Breast epithelium (tissue), 4 donors: ENCODE results near the gene LACC1. TPM values are rescaled to one million over a fixed set of nuclear protein-coding genes. Genes with fewer than 3 reads are reported as not detected.

Experiments used
- DNase-seq, 2 donors: peaks; one replicate each; pipeline ENCODE4 v3.0.0-alpha.2; 2019; ENCODE audit warnings: low spot score in 2 of 2
- H3K27ac ChIP-seq, 2 donors: fragments of 200-600 bp; sonication (generic) in 1 of 2; one replicate each; pipeline ENCODE4 v1.5.1; 2016 to 2019; ENCODE audit warnings: mild to moderate bottlenecking in 1 of 2
- H3K27me3 ChIP-seq, 2 donors: fragments of 200-600 bp; sonication (generic) in 1 of 2; one replicate each; pipeline versions ENCODE4 v1.5.1 to v1.6.0; 2017 to 2019; ENCODE audit warnings: control low read depth in 1 of 2, mild to moderate bottlenecking in 1 of 2
- H3K36me3 ChIP-seq: fragments of 200-600 bp; one replicate; pipeline ENCODE4 v1.5.1; 2019
- H3K4me1 ChIP-seq, 2 donors: fragments of 200-600 bp; sonication (generic); one replicate each; pipeline ENCODE4 v1.5.1; 2016 to 2019; ENCODE audit warnings: control low read depth in 1 of 2
- H3K4me3 ChIP-seq, 3 donors: fragments of 200-600 bp; sonication (generic); 1 replicate in 2 of 3; 2 replicates in 1 of 3; pipeline ENCODE4 v1.5.1; 2016 to 2019; ENCODE audit warnings: mild to moderate bottlenecking in 3 of 3, moderate library complexity in 2 of 3
- H3K9me3 ChIP-seq, 2 donors: fragments of 200-600 bp; sonication (generic) in 1 of 2; one replicate each; pipeline ENCODE4 v1.5.1; 2016 to 2019; ENCODE audit warnings: control low read depth in 1 of 2
- POLR2A ChIP-seq: fragments of 450-650 bp; IDR thresholded peaks from one replicate; pipeline ENCODE4 v1.6.1; 2016; ENCODE audit warnings: antibody characterized with exemption, mild to moderate bottlenecking, moderate library complexity
- POLR2AphosphoS5 ChIP-seq, 3 donors: sonication (generic); formaldehyde crosslinking; IDR thresholded peaks; one replicate each; pipeline ENCODE4 v1.6.1; 2017; ENCODE audit warnings: antibody characterized with exemption in 3 of 3
- intact Hi-C: fragments of 100-400 bp; cut with DNase I; formaldehyde crosslinking; loops from one replicate; pipeline ENCODE4 v1.15.1; 2023; ENCODE audit warnings: low total_unique reads
- total RNA-seq, 3 donors: library from RNA; depleted of rRNA; stranded (reverse); fragments of >200 nt; gene quantifications; one replicate each; pipeline ENCODE4 v1.1.0, GENCODE V29; 2016
- TF ChIP-seq, protein P1 (sequence below), 3 donors: fragments of 450-650 bp; IDR thresholded peaks; one replicate each; pipeline ENCODE4 v1.5.1; 2016 to 2017; ENCODE audit warnings: antibody characterized with exemption in 3 of 3, mild to moderate bottlenecking in 3 of 3, moderate library complexity in 3 of 3

LACC1 gene
- total RNA-seq, 3 donors from 2014 or later: 8.2 to 11.1 (median 10.4) TPM

GRCh38 chr13:43916828-43917227 lies 37.1 kb downstream of the LACC1 start:
- H3K36me3 ChIP-seq: no peaks in the 10 kb centered on the region
- H3K27me3 ChIP-seq: no peaks in the 10 kb centered on the region
- no peak for DNase-seq
- H3K4me1 ChIP-seq: no peaks in the 10 kb centered on the region
- intact Hi-C loops: loop anchor here (10.0 kb wide), 1 partner anchor 138 kb away; no protein-coding TSS in a partner anchor
- no peaks in the 10 kb centered on the region for H3K9me3 ChIP-seq
- H3K27ac ChIP-seq: no peak overlapping the region
- H3K4me3 ChIP-seq: no peak overlapping the region
- TF ChIP-seq POLR2AphosphoS5 (IDR thresholded peaks at IDR 0.05) (no peak), POLR2A (no peak)
- TF ChIP-seq, protein P1, sequence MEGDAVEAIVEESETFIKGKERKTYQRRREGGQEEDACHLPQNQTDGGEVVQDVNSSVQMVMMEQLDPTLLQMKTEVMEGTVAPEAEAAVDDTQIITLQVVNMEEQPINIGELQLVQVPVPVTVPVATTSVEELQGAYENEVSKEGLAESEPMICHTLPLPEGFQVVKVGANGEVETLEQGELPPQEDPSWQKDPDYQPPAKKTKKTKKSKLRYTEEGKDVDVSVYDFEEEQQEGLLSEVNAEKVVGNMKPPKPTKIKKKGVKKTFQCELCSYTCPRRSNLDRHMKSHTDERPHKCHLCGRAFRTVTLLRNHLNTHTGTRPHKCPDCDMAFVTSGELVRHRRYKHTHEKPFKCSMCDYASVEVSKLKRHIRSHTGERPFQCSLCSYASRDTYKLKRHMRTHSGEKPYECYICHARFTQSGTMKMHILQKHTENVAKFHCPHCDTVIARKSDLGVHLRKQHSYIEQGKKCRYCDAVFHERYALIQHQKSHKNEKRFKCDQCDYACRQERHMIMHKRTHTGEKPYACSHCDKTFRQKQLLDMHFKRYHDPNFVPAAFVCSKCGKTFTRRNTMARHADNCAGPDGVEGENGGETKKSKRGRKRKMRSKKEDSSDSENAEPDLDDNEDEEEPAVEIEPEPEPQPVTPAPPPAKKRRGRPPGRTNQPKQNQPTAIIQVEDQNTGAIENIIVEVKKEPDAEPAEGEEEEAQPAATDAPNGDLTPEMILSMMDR (IDR thresholded peaks at IDR 0.05): no peak

- intact Hi-C loops: loop anchor here (10.0 kb wide), 1 partner anchor 136 kb away; no protein-coding TSS in a partner anchor
- no peak for DNase-seq
- H3K4me3 ChIP-seq: no peak overlapping the region
- no peak overlapping the region for H3K27ac ChIP-seq
- H3K9me3 ChIP-seq: no peaks in the 10 kb centered on the region
- TF ChIP-seq, protein P1 (IDR thresholded peaks at IDR 0.05): no peak
- TF ChIP-seq POLR2AphosphoS5 (IDR thresholded peaks at IDR 0.05) (no peak), POLR2A (no peak)
- no peaks in the 10 kb centered on the region for H3K36me3 ChIP-seq
- no peaks in the 10 kb centered on the region for H3K4me1 ChIP-seq
- H3K27me3 ChIP-seq: no peaks in the 10 kb centered on the region
Observed at GRCh38 chr13:43918636-43919035, 38.9 kb downstream of the LACC1 start.

GRCh38 chr13:43920965-43921674 lies 41.4 kb downstream of the LACC1 start:
- DNase-seq: no peak
- intact Hi-C loops: no loop called here
- Histone ChIP-seq H3K9me3 (no peaks in the 10 kb centered on the region), H3K4me1 (no peaks in the 10 kb centered on the region), H3K27ac (no peak overlapping the region), H3K4me3 (no peak overlapping the region), H3K36me3 (no peaks in the 10 kb centered on the region), H3K27me3 (no peaks in the 10 kb centered on the region)
- TF ChIP-seq POLR2AphosphoS5 (IDR thresholded peaks at IDR 0.05): no peak
- TF ChIP-seq POLR2A: no peak
- TF ChIP-seq, protein P1 (IDR thresholded peaks at IDR 0.05): no peak

DNA sequence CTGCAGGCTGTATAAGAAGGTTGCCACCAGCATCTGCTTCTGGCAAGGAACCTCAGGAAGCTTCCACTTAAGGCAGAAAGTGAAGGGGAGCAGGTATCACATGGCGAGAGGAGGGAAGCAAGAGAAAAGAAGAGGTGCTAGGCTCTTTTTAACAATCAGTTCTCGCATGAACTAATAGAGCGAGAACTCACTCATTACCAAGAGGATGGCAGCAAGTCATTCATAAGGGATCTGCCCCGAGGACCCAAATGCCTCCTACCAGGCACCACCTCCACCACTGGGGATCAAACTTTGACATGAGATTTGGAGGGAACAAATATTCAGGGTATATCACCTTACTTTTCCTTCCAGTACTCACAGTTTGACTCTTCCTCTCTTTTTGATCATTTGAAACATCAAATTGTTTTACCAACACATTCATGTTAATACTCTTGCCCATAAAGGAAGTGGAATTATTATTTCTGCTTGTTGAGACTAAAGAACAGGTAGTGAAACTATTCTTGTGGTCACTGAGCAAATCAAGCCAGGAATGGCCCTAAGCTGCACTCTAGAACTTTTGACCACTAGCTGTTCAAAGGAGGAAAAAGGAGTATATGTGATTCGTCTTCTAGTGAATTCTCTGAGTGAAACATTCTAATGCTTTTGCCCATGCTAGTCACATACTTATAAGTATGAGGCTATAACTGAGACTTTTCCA lies 45.0 kb downstream of the LACC1 start:
- no peaks in the 10 kb centered on the region for H3K36me3 ChIP-seq
- intact Hi-C loops: no loop called here
- no peak overlapping the region for H3K27ac ChIP-seq
- H3K27me3 ChIP-seq: no peaks in the 10 kb centered on the region
- no peak for DNase-seq
- no peak overlapping the region for H3K4me3 ChIP-seq
- no peaks in the 10 kb centered on the region for H3K9me3 ChIP-seq
- TF ChIP-seq POLR2A: no peak
- TF ChIP-seq, protein P1 (IDR thresholded peaks at IDR 0.05): no peak
- TF ChIP-seq POLR2AphosphoS5 (IDR thresholded peaks at IDR 0.05): no peak
- no peaks in the 10 kb centered on the region for H3K4me1 ChIP-seq

- Histone ChIP-seq H3K4me1 (no peaks in the 10 kb centered on the region), H3K4me3 (no peak overlapping the region), H3K27me3 (no peaks in the 10 kb centered on the region), H3K36me3 (no peaks in the 10 kb centered on the region), H3K9me3 (no peaks in the 10 kb centered on the region), H3K27ac (no peak overlapping the region)
- no peak for DNase-seq
- TF ChIP-seq, protein P1 (IDR thresholded peaks at IDR 0.05): no peak
- no peak for TF ChIP-seq POLR2AphosphoS5 (IDR thresholded peaks at IDR 0.05)
- TF ChIP-seq POLR2A: no peak
- intact Hi-C loops: no loop called here
Observed at GRCh38 chr13:43929947-43930346, 50.2 kb downstream of the LACC1 start.
